PC-3 (cell line): ENCODE measurements around the gene RUNDC1. TPM values are rescaled to one million over a fixed set of nuclear protein-coding genes. Genes with fewer than 3 reads are reported as not detected.
A peak's percentile ranks its signal among the peaks of the same experiment; 100 is the strongest.

Source experiments
- ATAC-seq: fragments of 200-7000 bp; cut with Tn5 transposase; 2 replicates; pipeline ENCODE4 v1.9.1; 2020; ENCODE audit warnings: mild to moderate bottlenecking, moderate library complexity
- BruUV-seq: library from RNA; stranded (reverse); fragments of 400-500 nt; replicated peaks from 2 replicates; lab custom pipeline; 2021; lab: Mats Ljungman, UMichigan
- CTCF ChIA-PET: fragments of 300-600 bp; sonication (Branson Sonifier 250); formaldehyde crosslinking; loops from one replicate; lab custom pipeline; 2022; ENCODE audit warnings: antibody characterized with exemption; lab: Charles Lee
- POLR2A ChIA-PET: fragments of 300-600 bp; sonication (Branson Sonifier 250); formaldehyde crosslinking; loops from one replicate; lab custom pipeline; 2022; ENCODE audit warnings: antibody characterized with exemption; ENCODE audit not compliant: unreplicated experiment; lab: Charles Lee
- DNase-seq: peaks from one replicate; pipeline ENCODE4 v3.0.0-alpha.2; 2015
- H2AFZ ChIP-seq: fragments of 300-600 bp; sonication (generic); 2 replicates; pipeline ENCODE4 v1.6.0; 2016; ENCODE audit warnings: antibody characterized with exemption, low read length
- H3F3A ChIP-seq: fragments of 300-600 bp; sonication (generic); one replicate; pipeline ENCODE4 v1.6.0; 2017; ENCODE audit warnings: antibody characterized with exemption, low read length, control low read depth, mild to moderate bottlenecking; ENCODE audit not compliant: unreplicated experiment
- H3K27ac ChIP-seq: fragments of 300-600 bp; sonication (generic); 2 replicates; pipeline ENCODE4 v1.5.1; 2016; ENCODE audit warnings: mild to moderate bottlenecking, low read length
- H3K27me3 ChIP-seq: fragments of 300-600 bp; sonication (generic); 2 replicates; pipeline ENCODE4 v1.6.1; 2016; ENCODE audit warnings: low read length, mixed read lengths
- H3K36me3 ChIP-seq: fragments of 300-600 bp; sonication (generic); 2 replicates; pipeline ENCODE4 v1.6.1; 2016; ENCODE audit warnings: low read depth, mixed run types, low read length, mixed read lengths
- H3K4me1 ChIP-seq: fragments of 300-600 bp; sonication (generic); 2 replicates; pipeline ENCODE4 v1.5.1; 2016; ENCODE audit warnings: low read length; ENCODE audit not compliant: insufficient read depth
- H3K4me2 ChIP-seq: fragments of 300-600 bp; sonication (generic); 2 replicates; pipeline ENCODE4 v1.6.0; 2016; ENCODE audit warnings: low read length
- H3K4me3 ChIP-seq: fragments of 300-600 bp; sonication (generic); 2 replicates; pipeline ENCODE4 v1.5.1; 2016; ENCODE audit warnings: mild to moderate bottlenecking, low read length, mixed read lengths
- H3K79me2 ChIP-seq: fragments of 300-600 bp; sonication (generic); 2 replicates; pipeline ENCODE4 v1.6.1; 2017; ENCODE audit warnings: low read length, mixed read lengths
- H3K9ac ChIP-seq: fragments of 300-600 bp; sonication (generic); 2 replicates; pipeline ENCODE4 v1.6.0; 2016; ENCODE audit warnings: mild to moderate bottlenecking, low read length
- H3K9me2 ChIP-seq: fragments of 300-600 bp; sonication (generic); replicated peaks from 2 replicates; pipeline ENCODE4 v1.6.1; 2016; ENCODE audit warnings: mixed run types, low read length, mixed read lengths
- H3K9me3 ChIP-seq: fragments of 300-600 bp; sonication (generic); 2 replicates; pipeline ENCODE4 v1.6.1; 2016; ENCODE audit warnings: low read length, mixed read lengths
- H4K20me1 ChIP-seq: fragments of 300-600 bp; sonication (generic); 2 replicates; pipeline ENCODE4 v1.6.1; 2016; ENCODE audit warnings: low read length, mixed read lengths
- EZH2 ChIP-seq: fragments of 300-600 bp; sonication (generic); IDR thresholded peaks from one replicate; pipeline ENCODE4 v1.6.1; 2017; ENCODE audit warnings: antibody characterized with exemption, mild to moderate bottlenecking, low read length; ENCODE audit not compliant: unreplicated experiment
- EZH2phosphoT487 ChIP-seq: fragments of 300-600 bp; sonication (generic); IDR thresholded peaks from 2 replicates; pipeline ENCODE4 v1.6.1; 2018; ENCODE audit warnings: mild to moderate bottlenecking, antibody characterized with exemption, low read length, borderline replicate concordance
- intact Hi-C: fragments of 100-400 bp; cut with micrococcal nuclease; formaldehyde crosslinking; loops from 2 replicates; pipeline ENCODE4 v1.9.0; 2023
- total RNA-seq: library from RNA; depleted of rRNA; stranded (reverse); fragments of >200 nt; gene quantifications from 2 replicates; pipeline ENCODE4 v1.2.3, GENCODE V29; 2014
- TF ChIP-seq, protein P1 (sequence below): fragments of 300-600 bp; sonication (generic); conservative IDR thresholded peaks from 2 replicates; pipeline ENCODE4 v1.5.1; 2017; ENCODE audit warnings: antibody characterized with exemption, low read depth, mild to moderate bottlenecking, low read length

The RUNDC1 gene
- total RNA-seq, 1 experiment from 2014 or later = 9.5 TPM

DNA sequence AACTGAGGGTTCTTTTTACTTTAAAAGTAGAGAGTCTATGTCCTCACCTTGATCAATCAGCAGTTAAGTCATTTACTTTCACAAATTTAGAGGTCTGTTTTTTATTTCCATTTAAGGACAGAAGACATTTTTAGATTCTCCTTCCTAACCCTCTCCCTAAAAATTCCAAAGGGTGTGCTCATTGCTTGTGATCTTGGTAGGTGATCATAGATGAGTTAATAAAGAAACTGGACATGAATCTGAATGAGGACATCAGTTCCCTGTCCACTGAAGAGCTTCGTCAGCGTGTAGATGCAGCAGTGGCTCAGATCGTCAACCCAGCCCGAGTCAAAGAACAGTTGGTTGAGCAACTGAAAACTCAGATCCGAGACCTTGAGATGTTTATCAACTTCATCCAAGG is 8.8 kb downstream of the RUNDC1 start:
- intact Hi-C loops = no loop called here
- H2AFZ ChIP-seq = no peak overlapping the region
- H3K4me1 ChIP-seq = peaks cover 33% of the 10 kb centered on the region
- BruUV-seq = no TSS peak
- H3K36me3 ChIP-seq = peaks cover 36% of the 10 kb centered on the region
- POLR2A ChIA-PET = no interaction called here
- CTCF ChIA-PET = no interaction called here
- H3F3A ChIP-seq = peaks cover 22% of the 10 kb centered on the region
- no peaks in the 10 kb centered on the region for H3K27me3 ChIP-seq
- H3K9me3 ChIP-seq = no peaks in the 10 kb centered on the region
- H3K4me3 ChIP-seq = peak overlapping the region; percentile 13; the same call in 1 of the 2 replicates
- peaks cover 27% of the 10 kb centered on the region for H3K79me2 ChIP-seq
- peak overlapping the region; percentile 33 for H3K9ac ChIP-seq
- ATAC-seq (no peak), DNase-seq (peak; percentile 35)
- peak overlapping the region; percentile 72 for H3K4me2 ChIP-seq
- TF ChIP-seq EZH2phosphoT487 = no peak
- no peaks in the 10 kb centered on the region for H4K20me1 ChIP-seq
- peak overlapping the region; percentile 94 for H3K27ac ChIP-seq
- no peaks in the 10 kb centered on the region for H3K9me2 ChIP-seq

DNA sequence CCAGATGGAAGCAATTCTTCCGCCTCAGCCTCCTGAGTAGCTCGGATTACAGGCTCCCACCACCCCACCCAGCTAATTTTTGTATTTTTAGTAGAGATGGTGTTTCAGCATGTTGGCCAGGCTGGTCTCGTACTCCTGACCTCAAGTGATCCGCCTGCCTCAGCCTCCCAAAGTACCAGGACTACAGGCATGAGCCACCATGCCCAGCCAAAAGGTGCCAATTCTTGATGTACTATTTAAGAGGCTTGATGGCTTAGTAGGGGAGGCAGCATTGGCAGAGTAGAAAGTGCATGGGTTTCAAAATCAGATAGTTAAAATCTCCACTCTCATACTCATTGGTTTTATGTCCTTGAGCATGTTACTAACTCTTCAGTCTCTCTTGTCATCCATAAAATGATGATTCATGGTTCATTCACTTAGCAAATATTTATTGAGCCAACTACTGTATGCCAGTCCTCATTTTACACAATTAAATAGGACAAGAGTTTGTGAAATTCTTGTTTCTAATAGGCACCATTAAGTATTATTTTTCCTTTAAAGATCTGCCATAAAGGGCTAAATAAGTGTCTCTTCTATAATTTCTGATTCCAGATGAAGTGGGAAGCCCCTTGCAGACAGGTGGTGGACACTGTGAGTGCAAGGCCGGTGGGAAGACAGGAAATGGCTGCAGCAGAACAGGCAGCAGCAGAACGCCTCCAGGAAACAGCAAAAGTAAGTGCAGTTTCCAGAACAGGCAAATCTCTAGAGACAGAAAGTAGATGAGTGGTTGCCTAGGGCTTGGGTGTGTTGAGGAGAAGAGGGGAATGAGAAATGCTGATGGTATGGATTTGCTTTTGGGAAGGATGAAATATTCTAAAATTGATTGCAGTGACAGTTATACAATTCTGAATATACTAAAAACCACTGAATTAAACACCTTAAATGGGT is 9.6 kb downstream of the RUNDC1 start:
- peak overlapping the region; percentile 72 for H3K4me2 ChIP-seq
- peak overlapping the region; percentile 36; the same call in 1 of the 2 replicates for H3K4me3 ChIP-seq
- ChIA-PET CTCF (no interaction called here), POLR2A (no interaction called here)
- BruUV-seq = TSS peak; percentile 20
- H3K4me1 ChIP-seq = peaks cover 33% of the 10 kb centered on the region
- DNase-seq (peak; percentile 90), ATAC-seq (peak; percentile 84)
- H3K27me3 ChIP-seq = no peaks in the 10 kb centered on the region
- intact Hi-C loops = no loop called here
- peaks cover 22% of the 10 kb centered on the region for H3F3A ChIP-seq
- H3K9ac ChIP-seq = peak overlapping the region; percentile 60
- TF ChIP-seq EZH2phosphoT487 (no peak), EZH2 (no peak)
- TF ChIP-seq, protein P1, sequence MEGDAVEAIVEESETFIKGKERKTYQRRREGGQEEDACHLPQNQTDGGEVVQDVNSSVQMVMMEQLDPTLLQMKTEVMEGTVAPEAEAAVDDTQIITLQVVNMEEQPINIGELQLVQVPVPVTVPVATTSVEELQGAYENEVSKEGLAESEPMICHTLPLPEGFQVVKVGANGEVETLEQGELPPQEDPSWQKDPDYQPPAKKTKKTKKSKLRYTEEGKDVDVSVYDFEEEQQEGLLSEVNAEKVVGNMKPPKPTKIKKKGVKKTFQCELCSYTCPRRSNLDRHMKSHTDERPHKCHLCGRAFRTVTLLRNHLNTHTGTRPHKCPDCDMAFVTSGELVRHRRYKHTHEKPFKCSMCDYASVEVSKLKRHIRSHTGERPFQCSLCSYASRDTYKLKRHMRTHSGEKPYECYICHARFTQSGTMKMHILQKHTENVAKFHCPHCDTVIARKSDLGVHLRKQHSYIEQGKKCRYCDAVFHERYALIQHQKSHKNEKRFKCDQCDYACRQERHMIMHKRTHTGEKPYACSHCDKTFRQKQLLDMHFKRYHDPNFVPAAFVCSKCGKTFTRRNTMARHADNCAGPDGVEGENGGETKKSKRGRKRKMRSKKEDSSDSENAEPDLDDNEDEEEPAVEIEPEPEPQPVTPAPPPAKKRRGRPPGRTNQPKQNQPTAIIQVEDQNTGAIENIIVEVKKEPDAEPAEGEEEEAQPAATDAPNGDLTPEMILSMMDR = no peak
- peaks cover 19% of the 10 kb centered on the region for H3K79me2 ChIP-seq
- no peak overlapping the region for H2AFZ ChIP-seq
- H3K27ac ChIP-seq = peak overlapping the region; percentile 94
- no peaks in the 10 kb centered on the region for H4K20me1 ChIP-seq
- H3K9me2 ChIP-seq = no peaks in the 10 kb centered on the region
- peaks cover 42% of the 10 kb centered on the region for H3K36me3 ChIP-seq
- H3K9me3 ChIP-seq = no peaks in the 10 kb centered on the region

GRCh38 chr17:42991471-42991870 is 11.1 kb downstream of the RUNDC1 start:
- intact Hi-C loops = no loop called here
- ChIA-PET POLR2A (no interaction called here), CTCF (no interaction called here)
- no peaks in the 10 kb centered on the region for H3K9me2 ChIP-seq
- H3K9ac ChIP-seq = peak overlapping the region; percentile 60; the same call in 1 of the 2 replicates
- no peak overlapping the region for H2AFZ ChIP-seq
- DNase-seq (no peak), ATAC-seq (no peak)
- BruUV-seq = no TSS peak
- H3K4me3 ChIP-seq = no peak overlapping the region
- no peaks in the 10 kb centered on the region for H4K20me1 ChIP-seq
- peak overlapping the region; percentile 72 for H3K4me2 ChIP-seq
- peaks cover 7% of the 10 kb centered on the region for H3K79me2 ChIP-seq
- H3K36me3 ChIP-seq = peaks cover 42% of the 10 kb centered on the region
- H3K27ac ChIP-seq = peak overlapping the region; percentile 94
- H3K9me3 ChIP-seq = no peaks in the 10 kb centered on the region
- H3K4me1 ChIP-seq = peaks cover 33% of the 10 kb centered on the region
- peaks cover 22% of the 10 kb centered on the region for H3F3A ChIP-seq
- no peaks in the 10 kb centered on the region for H3K27me3 ChIP-seq
- TF ChIP-seq, protein P1 = no peak
- no peak for TF ChIP-seq EZH2
